ENCODE measurements around the gene PTPRN2.

The PTPRN2 gene

GRCh38 chr7:157793973-157794745, 793.5 kb downstream of the PTPRN2 start:
- H3K27ac Mint-ChIP-seq: no peak overlapping the region
- no peaks in the 10 kb centered on the region for H3K36me3 Mint-ChIP-seq (ENCODE audit: low read depth)
- H3K4me1 Mint-ChIP-seq (ENCODE audit: low read depth): no peaks in the 10 kb centered on the region
- no peaks in the 10 kb centered on the region for H3K9me3 Mint-ChIP-seq
- no peak for DNase-seq
- peaks cover 7% of the 10 kb centered on the region for H3K27me3 Mint-ChIP-seq
- no peak overlapping the region for H3K4me3 Mint-ChIP-seq

GRCh38 chr7:157793087-157793353, 794.6 kb downstream of the PTPRN2 start:
- no peaks in the 10 kb centered on the region for H3K36me3 Mint-ChIP-seq (ENCODE audit: low read depth)
- no peaks in the 10 kb centered on the region for H3K4me1 Mint-ChIP-seq (ENCODE audit: low read depth)
- H3K27me3 Mint-ChIP-seq: peaks cover 7% of the 10 kb centered on the region
- DNase-seq: no peak
- H3K9me3 Mint-ChIP-seq: no peaks in the 10 kb centered on the region
- H3K4me3 Mint-ChIP-seq: no peak overlapping the region
- H3K27ac Mint-ChIP-seq: no peak overlapping the region

- H3K4me3 Mint-ChIP-seq: no peak overlapping the region
- H3K27me3 Mint-ChIP-seq: peaks cover 7% of the 10 kb centered on the region
- no peaks in the 10 kb centered on the region for H3K36me3 Mint-ChIP-seq (ENCODE audit: low read depth)
- DNase-seq: no peak
- no peaks in the 10 kb centered on the region for H3K9me3 Mint-ChIP-seq
- no peak overlapping the region for H3K27ac Mint-ChIP-seq
- no peaks in the 10 kb centered on the region for H3K4me1 Mint-ChIP-seq (ENCODE audit: low read depth)
Measured at GRCh38 chr7:157792241-157793086, 795.2 kb downstream of the PTPRN2 start.

- H3K4me3 Mint-ChIP-seq: no peak overlapping the region
Measured at GRCh38 chr7:157791666-157792065, 796.0 kb downstream of the PTPRN2 start.

GRCh38 chr7:157791261-157791660, 796.4 kb downstream of the PTPRN2 start:
- Mint-ChIP-seq H3K9me3 (no peaks in the 10 kb centered on the region), H3K36me3 (ENCODE audit: low read depth) (no peaks in the 10 kb centered on the region), H3K4me1 (ENCODE audit: low read depth) (no peaks in the 10 kb centered on the region), H3K4me3 (no peak overlapping the region), H3K27me3 (peaks cover 7% of the 10 kb centered on the region), H3K27ac (no peak overlapping the region)
- DNase-seq: no peak

More at GRCh38 chr7:157791666-157792065, 796.0 kb downstream of the PTPRN2 start:
- Mint-ChIP-seq H3K27ac (no peak overlapping the region), H3K27me3 (peaks cover 7% of the 10 kb centered on the region), H3K36me3 (ENCODE audit: low read depth) (no peaks in the 10 kb centered on the region), H3K4me1 (ENCODE audit: low read depth) (no peaks in the 10 kb centered on the region), H3K9me3 (no peaks in the 10 kb centered on the region)
- no peak for DNase-seq

GRCh38 chr7:157789942-157790341, 797.7 kb downstream of the PTPRN2 start:
- no peak for DNase-seq
- Mint-ChIP-seq H3K9me3 (no peaks in the 10 kb centered on the region), H3K27me3 (peaks cover 2% of the 10 kb centered on the region), H3K27ac (no peak overlapping the region), H3K4me1 (ENCODE audit: low read depth) (no peaks in the 10 kb centered on the region), H3K4me3 (no peak overlapping the region), H3K36me3 (ENCODE audit: low read depth) (no peaks in the 10 kb centered on the region)

- no peaks in the 10 kb centered on the region for H3K4me1 Mint-ChIP-seq (ENCODE audit: low read depth)
- no peak for DNase-seq
- H3K4me3 Mint-ChIP-seq: no peak overlapping the region
- H3K36me3 Mint-ChIP-seq (ENCODE audit: low read depth): no peaks in the 10 kb centered on the region
- H3K27ac Mint-ChIP-seq: no peak overlapping the region
- H3K9me3 Mint-ChIP-seq: no peaks in the 10 kb centered on the region
- peaks cover under 1% of the 10 kb centered on the region for H3K27me3 Mint-ChIP-seq
Measured at GRCh38 chr7:157789094-157789493, 798.5 kb downstream of the PTPRN2 start.

GRCh38 chr7:157788573-157788972, 799.0 kb downstream of the PTPRN2 start:
- Mint-ChIP-seq H3K4me3 (no peak overlapping the region), H3K27me3 (no peaks in the 10 kb centered on the region), H3K4me1 (ENCODE audit: low read depth) (no peaks in the 10 kb centered on the region), H3K36me3 (ENCODE audit: low read depth) (no peaks in the 10 kb centered on the region), H3K9me3 (no peaks in the 10 kb centered on the region), H3K27ac (no peak overlapping the region)
- DNase-seq: no peak

GRCh38 chr7:157787275-157787701, 800.3 kb downstream of the PTPRN2 start:
- H3K36me3 Mint-ChIP-seq (ENCODE audit: low read depth): no peaks in the 10 kb centered on the region
- H3K9me3 Mint-ChIP-seq: no peaks in the 10 kb centered on the region
- DNase-seq: no peak
- H3K27me3 Mint-ChIP-seq: no peaks in the 10 kb centered on the region
- no peak overlapping the region for H3K27ac Mint-ChIP-seq
- H3K4me3 Mint-ChIP-seq: no peak overlapping the region
- H3K4me1 Mint-ChIP-seq (ENCODE audit: low read depth): no peaks in the 10 kb centered on the region

GRCh38 chr7:157786375-157787274, 801.0 kb downstream of the PTPRN2 start:
- no peak overlapping the region for H3K4me3 Mint-ChIP-seq
- H3K36me3 Mint-ChIP-seq (ENCODE audit: low read depth): no peaks in the 10 kb centered on the region
- no peaks in the 10 kb centered on the region for H3K4me1 Mint-ChIP-seq (ENCODE audit: low read depth)
- DNase-seq: no peak
- no peak overlapping the region for H3K27ac Mint-ChIP-seq
- no peaks in the 10 kb centered on the region for H3K9me3 Mint-ChIP-seq
- H3K27me3 Mint-ChIP-seq: no peaks in the 10 kb centered on the region

GRCh38 chr7:157785486-157786186, 802.0 kb downstream of the PTPRN2 start:
- no peak overlapping the region for H3K4me3 Mint-ChIP-seq
- H3K9me3 Mint-ChIP-seq: no peaks in the 10 kb centered on the region
- H3K4me1 Mint-ChIP-seq (ENCODE audit: low read depth): no peaks in the 10 kb centered on the region
- no peaks in the 10 kb centered on the region for H3K36me3 Mint-ChIP-seq (ENCODE audit: low read depth)
- H3K27ac Mint-ChIP-seq: no peak overlapping the region
- DNase-seq: no peak
- no peaks in the 10 kb centered on the region for H3K27me3 Mint-ChIP-seq

- H3K9me3 Mint-ChIP-seq: no peaks in the 10 kb centered on the region
- peaks cover 1% of the 10 kb centered on the region for H3K27me3 Mint-ChIP-seq
- H3K4me1 Mint-ChIP-seq (ENCODE audit: low read depth): no peaks in the 10 kb centered on the region
- no peak for DNase-seq
- no peaks in the 10 kb centered on the region for H3K36me3 Mint-ChIP-seq (ENCODE audit: low read depth)
- H3K4me3 Mint-ChIP-seq: no peak overlapping the region
- no peak overlapping the region for H3K27ac Mint-ChIP-seq
Measured at GRCh38 chr7:157784979-157785441, 802.6 kb downstream of the PTPRN2 start.

- Mint-ChIP-seq H3K36me3 (ENCODE audit: low read depth) (no peaks in the 10 kb centered on the region), H3K4me3 (no peak overlapping the region), H3K27me3 (peaks cover 5% of the 10 kb centered on the region), H3K4me1 (ENCODE audit: low read depth) (no peaks in the 10 kb centered on the region), H3K27ac (no peak overlapping the region), H3K9me3 (no peaks in the 10 kb centered on the region)
- DNase-seq: no peak
Measured at GRCh38 chr7:157784041-157784835, 803.4 kb downstream of the PTPRN2 start.

Measured in activated T-cell treated with anti-CD3 and anti-CD28 coated beads, Interleukin-2, amount 50 U/mL, for 24 hours (primary cell).